ENCODE results near the gene ZDHHC11.

DNA sequence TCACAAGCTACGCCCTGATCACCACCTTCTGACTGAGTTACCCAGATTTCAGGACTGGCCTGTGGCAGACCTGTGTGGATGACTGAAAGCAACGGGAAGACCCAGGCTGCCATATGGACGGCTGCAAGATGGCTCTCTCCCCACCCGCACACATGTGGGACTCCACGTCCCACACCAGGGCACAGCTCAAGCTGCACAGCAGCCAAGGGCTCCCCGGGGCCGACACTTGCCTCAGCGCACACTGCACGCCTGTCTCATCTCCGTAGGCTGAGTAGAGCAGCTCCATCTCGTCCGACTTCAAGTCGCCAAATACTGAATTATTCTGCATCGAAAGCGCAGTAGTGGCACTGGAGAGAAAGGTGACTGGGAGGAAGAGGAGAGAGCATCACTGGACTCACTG lies 27.3 kb upstream of the ZDHHC11 start:
- TF ChIP-seq CTCF (conservative IDR thresholded peaks at IDR 0.05) (no peak), ZFX (IDR thresholded peaks at IDR 0.05) (no peak)

Data from C4-2B (cell line).